Measurements from ENCODE around the gene GMPR2.

The GMPR2 gene

GRCh38 chr14:24232645-24233537 is at the start of gene GMPR2:
TSS of gene GMPR2 (plus strand) at chr14:24232929. CDS start at chr14:24233254, 325 bp downstream.
- peak in 1 of 2 donors; percentile 82 for DNase-seq
- H3K4me3 ChIP-seq: peak within 1 kb of the TSS; percentile 75 to 89
- intact Hi-C loops (cut with DNase I; ENCODE audit: low total_unique reads): no loop called here
- peaks cover 0 to 36% (median 29%) of the 10 kb centered on the region in 4 donors for H3K4me1 ChIP-seq
- peaks cover 22 to 36% (median 29%) of the 10 kb centered on the region in 3 donors for H3K36me3 ChIP-seq
- no peaks in the 10 kb centered on the region for H3K27me3 ChIP-seq
- H3K27ac ChIP-seq: peak within 1 kb of the TSS; percentile 85 to 88
- TF ChIP-seq CTCF (IDR thresholded peaks at IDR 0.05): no peak
- no peaks in the 10 kb centered on the region for H3K9me3 ChIP-seq

GRCh38 chr14:24183014-24183481 is 49.7 kb upstream of the GMPR2 start:
- DNase-seq: no peak
- Histone ChIP-seq H3K36me3 (peaks cover 47 to 91% (median 78%) of the 10 kb centered on the region in 3 donors), H3K4me1 (peaks cover 0 to 11% (median 8%) of the 10 kb centered on the region in 4 donors), H3K27ac (no peak overlapping the region), H3K4me3 (no peak overlapping the region), H3K9me3 (no peaks in the 10 kb centered on the region), H3K27me3 (no peaks in the 10 kb centered on the region)
- intact Hi-C loops (cut with DNase I; ENCODE audit: low total_unique reads): no loop called here
- TF ChIP-seq CTCF (IDR thresholded peaks at IDR 0.05): no peak

GRCh38 chr14:24184104-24184970 is 48.4 kb upstream of the GMPR2 start:
- H3K4me1 ChIP-seq: peaks cover 0 to 20% (median 16%) of the 10 kb centered on the region in 4 donors
- no peak for DNase-seq
- H3K4me3 ChIP-seq: no peak overlapping the region
- no peak overlapping the region for H3K27ac ChIP-seq
- intact Hi-C loops (cut with DNase I; ENCODE audit: low total_unique reads): no loop called here
- H3K27me3 ChIP-seq: no peaks in the 10 kb centered on the region
- TF ChIP-seq CTCF (IDR thresholded peaks at IDR 0.05): no peak
- H3K36me3 ChIP-seq: peaks cover 47 to 79% (median 71%) of the 10 kb centered on the region in 3 donors
- no peaks in the 10 kb centered on the region for H3K9me3 ChIP-seq

- Histone ChIP-seq H3K36me3 (peaks cover 47 to 79% (median 65%) of the 10 kb centered on the region in 3 donors), H3K4me3 (no peak overlapping the region), H3K27me3 (no peaks in the 10 kb centered on the region), H3K27ac (no peak overlapping the region), H3K4me1 (peaks cover 0 to 24% (median 17%) of the 10 kb centered on the region in 4 donors), H3K9me3 (no peaks in the 10 kb centered on the region)
- intact Hi-C loops (cut with DNase I; ENCODE audit: low total_unique reads): loop anchor here (5.0 kb wide), 1 partner anchor 38 kb away; the partner anchor contains the start of genes PSME2 and RNF31
- DNase-seq: no peak
- TF ChIP-seq CTCF (IDR thresholded peaks at IDR 0.05): no peak
These were observed 47.7 kb upstream of the GMPR2 start for GRCh38 chr14:24185026-24185425.

GRCh38 chr14:24185741-24186140 is 47.0 kb upstream of the GMPR2 start:
- intact Hi-C loops (cut with DNase I; ENCODE audit: low total_unique reads): loop anchor here (5.0 kb wide), 1 partner anchor 38 kb away; the partner anchor contains the start of genes PSME2 and RNF31
- H3K36me3 ChIP-seq: peaks cover 47 to 78% (median 63%) of the 10 kb centered on the region in 3 donors

More at GRCh38 chr14:24185741-24186140, 47.0 kb upstream of the GMPR2 start:
- peaks cover 0 to 24% (median 17%) of the 10 kb centered on the region in 4 donors for H3K4me1 ChIP-seq
- H3K9me3 ChIP-seq: no peaks in the 10 kb centered on the region
- H3K27me3 ChIP-seq: no peaks in the 10 kb centered on the region
- TF ChIP-seq CTCF (IDR thresholded peaks at IDR 0.05): no peak
- H3K4me3 ChIP-seq: no peak overlapping the region
- no peak for DNase-seq
- H3K27ac ChIP-seq: no peak overlapping the region
